ENCODE data around the gene RDX. TPM values are rescaled to one million over a fixed set of nuclear protein-coding genes. Genes with fewer than 3 reads are reported as not detected.
A peak's percentile ranks its signal among the peaks of the same experiment; 100 is the strongest.

The RDX gene
- total and polyA plus RNA-seq, 2 experiments from 2014 or later = 45.2 to 226 TPM

GRCh38 chr11:110159476-110159875 is 136.9 kb downstream of the RDX start:
- Histone ChIP-seq H3K79me2 (replicated peaks; ENCODE audit: insufficient read depth) (no peaks in the 10 kb centered on the region), H3K4me3 (no peak overlapping the region), H4K20me1 (replicated peaks; ENCODE audit: insufficient read depth) (no peaks in the 10 kb centered on the region), H3K4me1 (ENCODE audit: insufficient read depth) (peaks cover 4% of the 10 kb centered on the region; the same call in 1 of the 2 replicates), H2AFZ (no peak overlapping the region), H3K27ac (ENCODE audit: low read depth) (no peak overlapping the region), H3K36me3 (ENCODE audit: insufficient read depth) (no peaks in the 10 kb centered on the region), H3K9me2 (ENCODE audit: insufficient read depth) (no peaks in the 10 kb centered on the region), H3F3A (replicated peaks; ENCODE audit: low read depth) (no peaks in the 10 kb centered on the region), H3K27me3 (ENCODE audit: insufficient read depth) (no peaks in the 10 kb centered on the region), H3K4me2 (no peak overlapping the region)
- TF ChIP-seq, protein P1, sequence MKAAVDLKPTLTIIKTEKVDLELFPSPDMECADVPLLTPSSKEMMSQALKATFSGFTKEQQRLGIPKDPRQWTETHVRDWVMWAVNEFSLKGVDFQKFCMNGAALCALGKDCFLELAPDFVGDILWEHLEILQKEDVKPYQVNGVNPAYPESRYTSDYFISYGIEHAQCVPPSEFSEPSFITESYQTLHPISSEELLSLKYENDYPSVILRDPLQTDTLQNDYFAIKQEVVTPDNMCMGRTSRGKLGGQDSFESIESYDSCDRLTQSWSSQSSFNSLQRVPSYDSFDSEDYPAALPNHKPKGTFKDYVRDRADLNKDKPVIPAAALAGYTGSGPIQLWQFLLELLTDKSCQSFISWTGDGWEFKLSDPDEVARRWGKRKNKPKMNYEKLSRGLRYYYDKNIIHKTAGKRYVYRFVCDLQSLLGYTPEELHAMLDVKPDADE (IDR thresholded peaks at IDR 0.05) = no peak
- TF ChIP-seq NANOG (IDR thresholded peaks at IDR 0.05; ENCODE audit: borderline replicate concordance) (no peak), EZH2 (IDR thresholded peaks at IDR 0.05; ENCODE audit: low read depth, unreplicated experiment) (no peak), ZNF114 (CRISPR knock-in tag; IDR thresholded peaks at IDR 0.05) (no peak), STAT1 (IDR thresholded peaks at IDR 0.05; ENCODE audit: unreplicated experiment) (no peak), POLR2AphosphoS5 (IDR thresholded peaks at IDR 0.05; ENCODE audit: low read depth) (no peak), JUNB (IDR thresholded peaks at IDR 0.05; ENCODE audit: unreplicated experiment) (no peak), EZH2phosphoT487 (IDR thresholded peaks at IDR 0.05; ENCODE audit: unreplicated experiment) (no peak)
- TF ChIP-seq, protein P2, sequence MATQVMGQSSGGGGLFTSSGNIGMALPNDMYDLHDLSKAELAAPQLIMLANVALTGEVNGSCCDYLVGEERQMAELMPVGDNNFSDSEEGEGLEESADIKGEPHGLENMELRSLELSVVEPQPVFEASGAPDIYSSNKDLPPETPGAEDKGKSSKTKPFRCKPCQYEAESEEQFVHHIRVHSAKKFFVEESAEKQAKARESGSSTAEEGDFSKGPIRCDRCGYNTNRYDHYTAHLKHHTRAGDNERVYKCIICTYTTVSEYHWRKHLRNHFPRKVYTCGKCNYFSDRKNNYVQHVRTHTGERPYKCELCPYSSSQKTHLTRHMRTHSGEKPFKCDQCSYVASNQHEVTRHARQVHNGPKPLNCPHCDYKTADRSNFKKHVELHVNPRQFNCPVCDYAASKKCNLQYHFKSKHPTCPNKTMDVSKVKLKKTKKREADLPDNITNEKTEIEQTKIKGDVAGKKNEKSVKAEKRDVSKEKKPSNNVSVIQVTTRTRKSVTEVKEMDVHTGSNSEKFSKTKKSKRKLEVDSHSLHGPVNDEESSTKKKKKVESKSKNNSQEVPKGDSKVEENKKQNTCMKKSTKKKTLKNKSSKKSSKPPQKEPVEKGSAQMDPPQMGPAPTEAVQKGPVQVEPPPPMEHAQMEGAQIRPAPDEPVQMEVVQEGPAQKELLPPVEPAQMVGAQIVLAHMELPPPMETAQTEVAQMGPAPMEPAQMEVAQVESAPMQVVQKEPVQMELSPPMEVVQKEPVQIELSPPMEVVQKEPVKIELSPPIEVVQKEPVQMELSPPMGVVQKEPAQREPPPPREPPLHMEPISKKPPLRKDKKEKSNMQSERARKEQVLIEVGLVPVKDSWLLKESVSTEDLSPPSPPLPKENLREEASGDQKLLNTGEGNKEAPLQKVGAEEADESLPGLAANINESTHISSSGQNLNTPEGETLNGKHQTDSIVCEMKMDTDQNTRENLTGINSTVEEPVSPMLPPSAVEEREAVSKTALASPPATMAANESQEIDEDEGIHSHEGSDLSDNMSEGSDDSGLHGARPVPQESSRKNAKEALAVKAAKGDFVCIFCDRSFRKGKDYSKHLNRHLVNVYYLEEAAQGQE (IDR thresholded peaks at IDR 0.05; ENCODE audit: unreplicated experiment) = no peak
- TF ChIP-seq, protein P3, sequence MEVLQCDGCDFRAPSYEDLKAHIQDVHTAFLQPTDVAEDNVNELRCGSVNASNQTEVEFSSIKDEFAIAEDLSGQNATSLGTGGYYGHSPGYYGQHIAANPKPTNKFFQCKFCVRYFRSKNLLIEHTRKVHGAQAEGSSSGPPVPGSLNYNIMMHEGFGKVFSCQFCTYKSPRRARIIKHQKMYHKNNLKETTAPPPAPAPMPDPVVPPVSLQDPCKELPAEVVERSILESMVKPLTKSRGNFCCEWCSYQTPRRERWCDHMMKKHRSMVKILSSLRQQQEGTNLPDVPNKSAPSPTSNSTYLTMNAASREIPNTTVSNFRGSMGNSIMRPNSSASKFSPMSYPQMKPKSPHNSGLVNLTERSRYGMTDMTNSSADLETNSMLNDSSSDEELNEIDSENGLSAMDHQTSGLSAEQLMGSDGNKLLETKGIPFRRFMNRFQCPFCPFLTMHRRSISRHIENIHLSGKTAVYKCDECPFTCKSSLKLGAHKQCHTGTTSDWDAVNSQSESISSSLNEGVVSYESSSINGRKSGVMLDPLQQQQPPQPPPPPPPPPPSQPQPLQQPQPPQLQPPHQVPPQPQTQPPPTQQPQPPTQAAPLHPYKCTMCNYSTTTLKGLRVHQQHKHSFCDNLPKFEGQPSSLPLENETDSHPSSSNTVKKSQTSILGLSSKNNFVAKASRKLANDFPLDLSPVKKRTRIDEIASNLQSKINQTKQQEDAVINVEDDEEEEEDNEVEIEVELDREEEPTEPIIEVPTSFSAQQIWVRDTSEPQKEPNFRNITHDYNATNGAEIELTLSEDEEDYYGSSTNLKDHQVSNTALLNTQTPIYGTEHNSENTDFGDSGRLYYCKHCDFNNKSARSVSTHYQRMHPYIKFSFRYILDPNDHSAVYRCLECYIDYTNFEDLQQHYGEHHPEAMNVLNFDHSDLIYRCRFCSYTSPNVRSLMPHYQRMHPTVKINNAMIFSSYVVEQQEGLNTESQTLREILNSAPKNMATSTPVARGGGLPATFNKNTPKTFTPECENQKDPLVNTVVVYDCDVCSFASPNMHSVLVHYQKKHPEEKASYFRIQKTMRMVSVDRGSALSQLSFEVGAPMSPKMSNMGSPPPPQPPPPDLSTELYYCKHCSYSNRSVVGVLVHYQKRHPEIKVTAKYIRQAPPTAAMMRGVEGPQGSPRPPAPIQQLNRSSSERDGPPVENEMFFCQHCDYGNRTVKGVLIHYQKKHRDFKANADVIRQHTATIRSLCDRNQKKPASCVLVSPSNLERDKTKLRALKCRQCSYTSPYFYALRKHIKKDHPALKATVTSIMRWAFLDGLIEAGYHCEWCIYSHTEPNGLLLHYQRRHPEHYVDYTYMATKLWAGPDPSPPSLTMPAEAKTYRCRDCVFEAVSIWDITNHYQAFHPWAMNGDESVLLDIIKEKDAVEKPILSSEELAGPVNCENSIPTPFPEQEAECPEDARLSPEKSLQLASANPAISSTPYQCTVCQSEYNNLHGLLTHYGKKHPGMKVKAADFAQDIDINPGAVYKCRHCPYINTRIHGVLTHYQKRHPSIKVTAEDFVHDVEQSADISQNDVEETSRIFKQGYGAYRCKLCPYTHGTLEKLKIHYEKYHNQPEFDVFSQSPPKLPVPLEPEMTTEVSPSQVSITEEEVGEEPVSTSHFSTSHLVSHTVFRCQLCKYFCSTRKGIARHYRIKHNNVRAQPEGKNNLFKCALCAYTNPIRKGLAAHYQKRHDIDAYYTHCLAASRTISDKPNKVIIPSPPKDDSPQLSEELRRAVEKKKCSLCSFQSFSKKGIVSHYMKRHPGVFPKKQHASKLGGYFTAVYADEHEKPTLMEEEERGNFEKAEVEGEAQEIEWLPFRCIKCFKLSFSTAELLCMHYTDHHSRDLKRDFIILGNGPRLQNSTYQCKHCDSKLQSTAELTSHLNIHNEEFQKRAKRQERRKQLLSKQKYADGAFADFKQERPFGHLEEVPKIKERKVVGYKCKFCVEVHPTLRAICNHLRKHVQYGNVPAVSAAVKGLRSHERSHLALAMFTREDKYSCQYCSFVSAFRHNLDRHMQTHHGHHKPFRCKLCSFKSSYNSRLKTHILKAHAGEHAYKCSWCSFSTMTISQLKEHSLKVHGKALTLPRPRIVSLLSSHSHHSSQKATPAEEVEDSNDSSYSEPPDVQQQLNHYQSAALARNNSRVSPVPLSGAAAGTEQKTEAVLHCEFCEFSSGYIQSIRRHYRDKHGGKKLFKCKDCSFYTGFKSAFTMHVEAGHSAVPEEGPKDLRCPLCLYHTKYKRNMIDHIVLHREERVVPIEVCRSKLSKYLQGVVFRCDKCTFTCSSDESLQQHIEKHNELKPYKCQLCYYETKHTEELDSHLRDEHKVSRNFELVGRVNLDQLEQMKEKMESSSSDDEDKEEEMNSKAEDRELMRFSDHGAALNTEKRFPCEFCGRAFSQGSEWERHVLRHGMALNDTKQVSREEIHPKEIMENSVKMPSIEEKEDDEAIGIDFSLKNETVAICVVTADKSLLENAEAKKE (CRISPR knock-in tag; IDR thresholded peaks at IDR 0.05) = no peak
- Mint-ChIP-seq H3K27ac (peak overlapping the region; percentile 69; the same call in 1 of the 2 replicates), H3K27me3 (ENCODE audit: insufficient read depth, low read depth, poor library complexity) (peaks cover 2% of the 10 kb centered on the region), H3K4me1 (peaks cover 7% of the 10 kb centered on the region; the same call in 2 of the 3 replicates), H3K4me3 (no peak overlapping the region), H3K9me3 (no peaks in the 10 kb centered on the region), H3K36me3 (ENCODE audit: low read depth) (peaks cover 2% of the 10 kb centered on the region; the same call in 2 of the 3 replicates)
- ATAC-seq (no peak), DNase-seq (ENCODE audit: low spot score) (no peak)

All from GM23338 (cell line).